ENCODE measurements around the gene LRRN1.
"Not testable (repeated sequence)": the region's sequence is repeated elsewhere in the genome, so short reads cannot be mapped to it uniquely, and the experiment has no call there.

Gene LRRN1

GRCh38 chr3:3847994-3848922, 49.0 kb downstream of the LRRN1 start:
- Histone ChIP-seq H3K4me1 (ENCODE audit: control insufficient read depth, insufficient read depth, low read length) (no peaks in the 10 kb centered on the region), H3K27me3 (ENCODE audit: control insufficient read depth in 1 of 2, insufficient read depth in 2 of 2, low read length in 2 of 2) (no peaks in the 10 kb centered on the region), H3K4me3 (ENCODE audit: low read length in 2 of 2) (no peak overlapping the region), H3K27ac (ENCODE audit: low read length) (no peak overlapping the region), H3K9me3 (ENCODE audit: control insufficient read depth in 2 of 2, low read length in 2 of 2) (peaks cover 0 to 3% of the 10 kb centered on the region in 2 donors), H3K9ac (ENCODE audit: low read length in 2 of 2) (no peak overlapping the region), H3K36me3 (ENCODE audit: control insufficient read depth in 2 of 2, insufficient read depth in 2 of 2, low read length in 2 of 2) (no peaks in the 10 kb centered on the region)

- H3K9me3 ChIP-seq (ENCODE audit: control insufficient read depth in 2 of 2, low read length in 2 of 2) = peaks cover 0 to 3% of the 10 kb centered on the region in 2 donors
Measured at GRCh38 chr3:3848923-3849275, 49.7 kb downstream of the LRRN1 start.

DNA sequence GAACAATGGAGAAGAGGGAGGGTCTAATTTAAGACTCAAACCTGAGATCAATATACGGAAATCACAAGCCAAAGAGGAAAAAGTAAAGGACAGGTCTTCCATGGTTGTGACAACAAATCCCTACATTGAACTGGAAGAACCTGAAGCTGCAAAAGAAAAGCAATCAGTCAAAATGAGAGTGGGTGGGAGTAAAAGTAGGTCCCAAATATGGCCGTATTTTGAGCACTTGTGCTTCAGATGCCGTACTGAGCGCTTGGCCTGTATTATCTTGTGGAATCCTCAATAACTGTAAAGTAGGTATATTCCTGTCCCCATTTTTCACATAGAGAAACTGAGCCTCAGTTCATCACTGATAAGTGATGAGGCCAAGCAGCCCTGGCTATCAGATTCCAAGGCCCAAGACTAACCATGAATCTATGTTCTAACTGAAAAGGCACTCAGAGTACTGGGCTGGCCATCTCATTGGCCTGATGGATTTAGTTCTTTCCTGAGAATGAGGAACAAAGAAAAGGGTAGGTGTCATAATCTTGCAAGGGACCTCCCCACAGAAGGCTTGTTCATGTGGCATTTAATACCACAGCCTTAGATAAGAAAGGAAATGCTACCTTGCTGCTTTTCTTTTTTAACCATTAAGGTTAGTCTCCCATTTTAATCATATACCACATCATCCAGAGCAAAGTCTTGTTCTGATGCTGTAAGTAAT, 52.5 kb downstream of the LRRN1 start:
- Histone ChIP-seq H3K9me3 (ENCODE audit: control insufficient read depth in 2 of 2, low read length in 2 of 2) (no peaks in the 10 kb centered on the region), H3K27ac (ENCODE audit: low read length) (no peak overlapping the region), H3K4me1 (ENCODE audit: control insufficient read depth, insufficient read depth, low read length) (no peaks in the 10 kb centered on the region), H3K9ac (ENCODE audit: low read length in 2 of 2) (no peak overlapping the region), H3K36me3 (ENCODE audit: control insufficient read depth in 2 of 2, insufficient read depth in 2 of 2, low read length in 2 of 2) (no peaks in the 10 kb centered on the region), H3K27me3 (ENCODE audit: control insufficient read depth in 1 of 2, insufficient read depth in 2 of 2, low read length in 2 of 2) (no peaks in the 10 kb centered on the region), H3K4me3 (ENCODE audit: low read length in 2 of 2) (no peak overlapping the region)

More at GRCh38 chr3:3848923-3849275, 49.7 kb downstream of the LRRN1 start:
- H3K4me3 ChIP-seq (ENCODE audit: low read length in 2 of 2) = no peak overlapping the region
- H3K36me3 ChIP-seq (ENCODE audit: control insufficient read depth in 2 of 2, insufficient read depth in 2 of 2, low read length in 2 of 2) = no peaks in the 10 kb centered on the region
- no peak overlapping the region for H3K9ac ChIP-seq (ENCODE audit: low read length in 2 of 2)
- H3K27ac ChIP-seq (ENCODE audit: low read length) = no peak overlapping the region
- H3K27me3 ChIP-seq (ENCODE audit: control insufficient read depth in 1 of 2, insufficient read depth in 2 of 2, low read length in 2 of 2) = no peaks in the 10 kb centered on the region
- no peaks in the 10 kb centered on the region for H3K4me1 ChIP-seq (ENCODE audit: control insufficient read depth, insufficient read depth, low read length)

DNA sequence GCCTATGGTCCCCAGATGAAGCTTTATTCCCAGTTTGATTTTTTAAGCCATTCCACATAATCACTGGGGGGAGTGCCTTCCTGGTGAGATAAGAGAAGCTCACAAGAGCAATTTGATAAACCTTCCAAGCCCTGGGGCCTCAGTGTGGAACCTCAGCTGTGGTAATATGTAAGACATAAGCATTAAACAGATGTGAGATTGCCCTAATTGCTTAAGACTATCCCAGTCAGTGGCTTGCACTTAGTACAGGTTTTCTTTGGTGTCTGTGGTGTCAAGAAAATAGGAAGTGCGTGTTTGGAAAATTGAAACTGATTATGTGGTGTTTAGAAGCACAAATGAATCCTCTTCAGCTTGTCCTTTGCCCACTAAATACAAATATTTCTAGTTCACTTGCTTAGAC, 54.3 kb downstream of the LRRN1 start:
- Histone ChIP-seq H3K4me1 (ENCODE audit: control insufficient read depth, insufficient read depth, low read length) (no peaks in the 10 kb centered on the region), H3K9ac (ENCODE audit: low read length in 2 of 2) (no peak overlapping the region), H3K27ac (ENCODE audit: low read length) (no peak overlapping the region), H3K9me3 (ENCODE audit: control insufficient read depth in 2 of 2, low read length in 2 of 2) (no peaks in the 10 kb centered on the region), H3K27me3 (ENCODE audit: control insufficient read depth in 1 of 2, insufficient read depth in 2 of 2, low read length in 2 of 2) (no peaks in the 10 kb centered on the region), H3K4me3 (ENCODE audit: low read length in 2 of 2) (no peak overlapping the region), H3K36me3 (ENCODE audit: control insufficient read depth in 2 of 2, insufficient read depth in 2 of 2, low read length in 2 of 2) (no peaks in the 10 kb centered on the region)

- H3K9ac ChIP-seq (ENCODE audit: low read length in 2 of 2) = no peak overlapping the region
- no peak overlapping the region for H3K27ac ChIP-seq (ENCODE audit: low read length)
- no peaks in the 10 kb centered on the region for H3K4me1 ChIP-seq (ENCODE audit: control insufficient read depth, insufficient read depth, low read length)
- no peaks in the 10 kb centered on the region for H3K9me3 ChIP-seq (ENCODE audit: control insufficient read depth in 2 of 2, low read length in 2 of 2)
- no peaks in the 10 kb centered on the region for H3K27me3 ChIP-seq (ENCODE audit: control insufficient read depth in 1 of 2, insufficient read depth in 2 of 2, low read length in 2 of 2)
- no peaks in the 10 kb centered on the region for H3K36me3 ChIP-seq (ENCODE audit: control insufficient read depth in 2 of 2, insufficient read depth in 2 of 2, low read length in 2 of 2)
- no peak overlapping the region for H3K4me3 ChIP-seq (ENCODE audit: low read length in 2 of 2)
Measured at GRCh38 chr3:3855056-3855455, 55.8 kb downstream of the LRRN1 start.

DNA sequence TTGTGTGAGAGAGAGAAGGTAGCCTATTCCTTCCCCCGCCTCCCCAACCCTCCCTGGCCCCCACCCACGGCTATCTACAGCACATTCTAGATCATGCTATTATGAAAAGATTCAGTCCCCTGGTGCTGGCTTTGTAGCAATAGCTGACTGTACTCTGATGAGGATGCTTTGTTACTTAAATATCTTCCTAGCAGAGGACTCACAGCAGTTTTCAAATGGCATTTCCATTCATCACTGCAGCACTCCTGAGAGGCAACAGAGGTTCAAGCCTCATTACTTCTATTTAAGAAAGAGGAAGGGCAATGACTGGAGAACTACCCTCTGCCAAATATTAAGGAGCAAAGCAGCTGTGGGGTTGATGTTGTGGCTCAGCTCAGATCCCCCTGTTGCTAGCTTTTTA, 61.0 kb downstream of the LRRN1 start:
- H3K9me3 ChIP-seq (ENCODE audit: control insufficient read depth in 2 of 2, low read length in 2 of 2) = no peaks in the 10 kb centered on the region
- H3K9ac ChIP-seq (ENCODE audit: low read length in 2 of 2) = no peak overlapping the region
- H3K4me1 ChIP-seq (ENCODE audit: control insufficient read depth, insufficient read depth, low read length) = no peaks in the 10 kb centered on the region
- H3K27me3 ChIP-seq (ENCODE audit: control insufficient read depth in 1 of 2, insufficient read depth in 2 of 2, low read length in 2 of 2) = no peaks in the 10 kb centered on the region
- H3K36me3 ChIP-seq (ENCODE audit: control insufficient read depth in 2 of 2, insufficient read depth in 2 of 2, low read length in 2 of 2) = no peaks in the 10 kb centered on the region
- no peak overlapping the region for H3K27ac ChIP-seq (ENCODE audit: low read length)
- no peak overlapping the region for H3K4me3 ChIP-seq (ENCODE audit: low read length in 2 of 2)

DNA sequence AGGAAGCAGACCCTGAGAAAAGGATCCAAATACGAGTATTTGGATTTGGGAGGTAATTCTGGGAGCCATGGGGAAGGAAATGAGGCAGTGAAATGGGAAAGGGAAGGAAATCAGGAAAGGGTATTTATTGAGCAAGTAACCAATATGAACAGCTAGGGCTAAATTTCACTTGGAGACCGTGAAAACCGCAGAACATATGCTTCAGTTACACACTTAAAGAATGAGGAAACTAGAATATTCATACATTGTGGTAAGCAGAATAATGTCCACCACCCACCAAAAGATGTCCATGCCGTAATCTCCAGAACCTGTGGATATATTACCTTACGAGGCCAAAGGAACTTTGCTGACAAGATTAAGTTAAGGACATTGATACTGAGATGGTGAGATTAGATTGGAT, 63.3 kb downstream of the LRRN1 start:
- H3K27ac ChIP-seq (ENCODE audit: low read length) = no peak overlapping the region
- H3K9me3 ChIP-seq (ENCODE audit: control insufficient read depth in 2 of 2, low read length in 2 of 2) = no peaks in the 10 kb centered on the region
- H3K4me1 ChIP-seq (ENCODE audit: control insufficient read depth, insufficient read depth, low read length) = no peaks in the 10 kb centered on the region
- no peak overlapping the region for H3K9ac ChIP-seq (ENCODE audit: low read length in 2 of 2)
- H3K27me3 ChIP-seq (ENCODE audit: control insufficient read depth in 1 of 2, insufficient read depth in 2 of 2, low read length in 2 of 2) = no peaks in the 10 kb centered on the region
- H3K36me3 ChIP-seq (ENCODE audit: control insufficient read depth in 2 of 2, insufficient read depth in 2 of 2, low read length in 2 of 2) = no peaks in the 10 kb centered on the region
- no peak overlapping the region for H3K4me3 ChIP-seq (ENCODE audit: low read length in 2 of 2)

- Histone ChIP-seq H3K27me3 (ENCODE audit: control insufficient read depth in 1 of 2, insufficient read depth in 2 of 2, low read length in 2 of 2) (no peaks in the 10 kb centered on the region), H3K9ac (ENCODE audit: low read length in 2 of 2) (no peak overlapping the region), H3K9me3 (ENCODE audit: control insufficient read depth in 2 of 2, low read length in 2 of 2) (no peaks in the 10 kb centered on the region), H3K4me3 (ENCODE audit: low read length in 2 of 2) (no peak overlapping the region), H3K4me1 (ENCODE audit: control insufficient read depth, insufficient read depth, low read length) (no peaks in the 10 kb centered on the region), H3K36me3 (ENCODE audit: control insufficient read depth in 2 of 2, insufficient read depth in 2 of 2, low read length in 2 of 2) (no peaks in the 10 kb centered on the region), H3K27ac (ENCODE audit: low read length) (no peak overlapping the region)
Measured at GRCh38 chr3:3875491-3875890, 76.3 kb downstream of the LRRN1 start.

DNA sequence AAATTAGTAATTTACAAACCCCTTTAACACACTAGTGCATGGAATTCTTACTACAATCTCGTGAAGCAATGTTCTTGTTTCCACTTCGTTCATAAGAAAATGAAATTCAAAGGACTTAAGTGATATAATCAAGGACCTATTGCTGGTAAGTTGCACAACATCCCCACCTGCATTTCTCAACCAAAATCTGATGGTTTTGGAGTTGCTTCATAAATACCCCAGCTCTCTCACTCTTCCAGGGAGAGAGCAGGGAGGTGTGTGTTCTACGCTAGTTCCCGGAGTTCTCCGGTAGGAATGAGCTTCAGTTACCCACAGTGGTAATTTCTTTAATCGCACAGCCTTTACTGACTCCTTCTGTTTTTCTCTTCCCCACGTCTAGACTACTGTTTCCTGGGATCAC, 81.8 kb downstream of the LRRN1 start:
- H3K9ac ChIP-seq (ENCODE audit: low read length in 2 of 2) = no peak overlapping the region
- H3K9me3 ChIP-seq (ENCODE audit: control insufficient read depth in 2 of 2, low read length in 2 of 2) = no peaks in the 10 kb centered on the region
- no peak overlapping the region for H3K27ac ChIP-seq (ENCODE audit: low read length)
- H3K36me3 ChIP-seq (ENCODE audit: control insufficient read depth in 2 of 2, insufficient read depth in 2 of 2, low read length in 2 of 2) = no peaks in the 10 kb centered on the region
- no peaks in the 10 kb centered on the region for H3K4me1 ChIP-seq (ENCODE audit: control insufficient read depth, insufficient read depth, low read length)
- no peak overlapping the region for H3K4me3 ChIP-seq (ENCODE audit: low read length in 2 of 2)
- H3K27me3 ChIP-seq (ENCODE audit: control insufficient read depth in 1 of 2, insufficient read depth in 2 of 2, low read length in 2 of 2) = no peaks in the 10 kb centered on the region

- not testable (repeated sequence) for H3K36me3 ChIP-seq (ENCODE audit: control insufficient read depth in 2 of 2, insufficient read depth in 2 of 2, low read length in 2 of 2); H3K27ac ChIP-seq (ENCODE audit: low read length); H3K4me3 ChIP-seq (ENCODE audit: low read length in 2 of 2); H3K27me3 ChIP-seq (ENCODE audit: control insufficient read depth in 1 of 2, insufficient read depth in 2 of 2, low read length in 2 of 2); H3K4me1 ChIP-seq (ENCODE audit: control insufficient read depth, insufficient read depth, low read length); H3K9me3 ChIP-seq (ENCODE audit: control insufficient read depth in 2 of 2, low read length in 2 of 2); H3K9ac ChIP-seq (ENCODE audit: low read length in 2 of 2)
Measured at GRCh38 chr3:3887311-3887710, 88.1 kb downstream of the LRRN1 start.

DNA sequence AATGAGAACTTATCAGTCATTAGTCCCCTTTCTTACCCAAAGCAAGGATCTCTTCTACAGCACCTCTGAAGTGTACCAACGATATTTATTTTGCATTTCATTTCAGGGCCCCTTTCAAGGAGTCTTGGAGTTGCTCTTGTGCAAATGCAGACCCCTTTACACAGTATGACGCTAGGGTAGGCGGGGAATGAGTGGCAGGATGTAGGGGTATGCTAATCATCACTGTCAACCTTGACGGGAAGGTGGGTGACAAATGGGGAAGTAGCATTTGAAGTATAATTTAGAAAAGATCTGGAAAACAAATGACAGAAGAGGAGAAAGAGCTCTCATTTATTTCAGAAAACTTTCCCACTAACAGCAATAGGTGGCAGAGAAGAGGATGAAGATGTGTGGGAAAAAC, 94.4 kb downstream of the LRRN1 start:
- Histone ChIP-seq H3K36me3 (ENCODE audit: control insufficient read depth in 2 of 2, insufficient read depth in 2 of 2, low read length in 2 of 2) (no peaks in the 10 kb centered on the region), H3K9me3 (ENCODE audit: control insufficient read depth in 2 of 2, low read length in 2 of 2) (no peaks in the 10 kb centered on the region), H3K4me3 (ENCODE audit: low read length in 2 of 2) (no peak overlapping the region), H3K9ac (ENCODE audit: low read length in 2 of 2) (no peak overlapping the region), H3K27ac (ENCODE audit: low read length) (no peak overlapping the region), H3K27me3 (ENCODE audit: control insufficient read depth in 1 of 2, insufficient read depth in 2 of 2, low read length in 2 of 2) (no peaks in the 10 kb centered on the region), H3K4me1 (ENCODE audit: control insufficient read depth, insufficient read depth, low read length) (no peaks in the 10 kb centered on the region)
